Kidney glomerular epithelial cell (primary cell): ENCODE data around the gene TACO1.

ENCODE experiments used
- DNase-seq: peaks from one replicate; lab custom pipeline; 2025; lab: John Stamatoyannopoulos, UW

TACO1 gene

GRCh38 chr17:63640038-63640437 lies 39.3 kb downstream of the TACO1 start:
- no peak for DNase-seq

DNA sequence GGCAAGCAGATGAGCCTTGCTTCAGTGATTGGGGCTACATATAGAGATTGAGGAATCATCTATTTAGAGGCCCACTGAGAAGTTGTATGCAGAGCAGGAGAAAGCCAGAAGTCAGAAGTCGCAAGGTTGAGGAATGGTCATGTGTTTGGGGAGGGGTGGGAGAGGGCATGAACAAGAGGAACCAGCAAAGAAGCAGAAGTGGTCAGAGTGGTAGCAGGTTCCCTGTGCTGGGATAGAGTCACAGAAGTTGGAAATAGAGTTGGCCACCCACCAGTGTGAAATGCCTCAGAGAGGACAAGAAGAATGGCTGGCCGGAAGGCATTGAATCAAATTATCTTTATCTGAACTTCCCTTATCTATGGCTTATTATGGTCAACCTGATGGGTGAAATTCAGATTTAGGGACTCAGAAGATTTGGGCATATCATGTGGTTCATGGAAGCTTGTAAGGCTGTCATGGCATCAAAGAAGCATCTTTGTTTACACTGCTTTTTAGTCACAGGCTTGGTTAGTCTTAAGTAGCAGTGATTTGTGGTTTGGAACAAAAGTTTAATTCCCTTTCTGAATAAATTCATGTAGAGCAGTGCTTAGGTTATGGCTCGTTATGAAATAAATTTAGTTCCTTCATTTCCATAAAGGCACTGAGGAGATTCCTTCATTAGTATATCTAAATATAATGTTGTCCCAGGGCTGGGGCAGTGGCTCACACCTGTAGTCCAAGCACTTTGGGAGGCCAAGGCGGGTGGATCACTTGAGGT lies 41.2 kb downstream of the TACO1 start:
- DNase-seq: no peak

- DNase-seq: no peak
Measured at GRCh38 chr17:63644846-63645245, 44.2 kb downstream of the TACO1 start.

- no peak for DNase-seq
Measured at GRCh38 chr17:63645775-63646487, 45.2 kb downstream of the TACO1 start.

DNA sequence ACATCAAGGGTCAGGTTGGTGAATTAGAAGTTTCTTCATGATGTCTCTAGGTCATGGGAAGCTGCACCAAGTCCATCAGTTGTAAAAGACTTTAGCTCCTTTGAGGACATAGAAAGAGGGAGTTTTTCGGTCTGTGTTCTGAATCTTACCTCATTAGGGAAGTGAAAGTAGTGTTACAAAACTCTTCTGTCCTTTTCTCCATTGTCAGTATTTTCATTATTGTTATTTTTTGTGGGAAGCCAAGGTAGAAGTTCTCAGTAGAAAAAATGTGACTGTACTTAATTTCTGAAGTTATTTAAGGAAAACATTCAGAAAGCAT lies 45.8 kb downstream of the TACO1 start:
- DNase-seq: no peak

DNA sequence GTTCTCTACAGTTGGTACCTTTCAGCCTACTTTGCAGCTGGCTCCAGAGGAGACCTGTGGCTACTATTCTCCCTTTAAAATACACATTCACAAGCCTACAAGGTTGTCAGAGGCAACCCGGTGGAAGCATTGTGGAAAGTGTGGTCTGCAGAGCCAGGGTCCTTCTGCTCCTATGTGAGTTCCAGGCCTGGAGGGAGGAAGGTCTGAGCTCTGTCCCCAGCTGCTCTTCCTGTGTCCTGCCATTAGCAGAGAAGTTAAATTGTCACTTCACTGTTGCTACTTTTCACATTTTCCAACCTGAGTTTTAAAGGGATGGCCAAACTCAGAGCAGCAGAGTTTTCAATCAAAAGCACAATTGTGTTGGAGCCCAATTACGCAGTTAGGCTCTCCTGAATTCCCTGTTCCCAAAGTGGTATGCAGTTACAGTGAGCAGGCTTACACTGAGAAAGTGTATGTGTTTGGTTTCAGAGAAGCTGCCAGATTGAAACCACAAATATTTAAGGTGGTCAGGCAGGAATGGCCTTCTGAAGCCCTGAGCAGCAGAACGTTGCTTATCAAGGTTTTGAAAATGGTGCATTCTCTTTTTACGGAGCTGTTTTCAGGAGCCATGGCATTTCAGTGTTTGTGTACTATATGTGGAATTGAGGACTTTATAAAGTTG lies 46.5 kb downstream of the TACO1 start:
- DNase-seq: peak; percentile 23

DNA sequence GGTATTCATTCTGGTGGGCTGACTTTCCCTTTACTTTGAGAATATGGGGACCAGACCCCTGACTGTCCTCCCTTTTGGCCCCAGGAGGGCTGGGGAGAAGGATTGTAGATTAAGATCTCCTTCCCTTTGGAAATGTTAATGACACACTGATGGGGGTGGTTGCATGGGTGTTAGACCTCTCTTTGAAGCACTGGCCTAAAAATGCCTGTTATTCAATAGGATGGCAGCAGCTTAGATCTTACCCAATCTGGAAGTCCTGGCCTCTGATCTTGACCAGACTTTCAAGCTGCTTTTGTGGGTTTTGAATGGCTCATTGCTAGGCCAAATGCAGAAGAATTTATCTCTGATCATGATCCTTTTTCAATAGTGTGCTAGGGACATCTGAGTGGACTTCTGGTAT lies 47.2 kb downstream of the TACO1 start:
- no peak for DNase-seq

GRCh38 chr17:63649813-63650212 lies 49.1 kb downstream of the TACO1 start:
- DNase-seq: no peak

DNA sequence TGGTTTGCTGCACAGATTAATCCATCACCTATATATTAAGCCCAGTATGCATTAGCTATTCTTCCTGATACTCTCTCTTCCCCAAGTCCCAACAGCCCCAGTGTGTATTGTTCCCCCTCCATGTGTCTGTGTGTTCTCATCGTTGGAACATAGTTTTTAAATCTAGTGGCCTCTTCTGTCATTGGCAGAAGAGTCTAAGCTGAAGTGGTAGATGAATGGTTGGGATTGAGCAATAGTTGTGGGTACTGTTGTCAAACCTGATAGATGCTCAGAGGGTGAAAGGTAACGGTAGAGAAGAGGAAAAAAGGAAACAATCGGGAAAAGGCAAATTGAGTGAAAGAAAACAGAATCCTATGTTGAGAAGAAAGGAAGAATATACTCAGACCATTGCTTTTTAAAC lies 51.4 kb downstream of the TACO1 start:
- no peak for DNase-seq

DNA sequence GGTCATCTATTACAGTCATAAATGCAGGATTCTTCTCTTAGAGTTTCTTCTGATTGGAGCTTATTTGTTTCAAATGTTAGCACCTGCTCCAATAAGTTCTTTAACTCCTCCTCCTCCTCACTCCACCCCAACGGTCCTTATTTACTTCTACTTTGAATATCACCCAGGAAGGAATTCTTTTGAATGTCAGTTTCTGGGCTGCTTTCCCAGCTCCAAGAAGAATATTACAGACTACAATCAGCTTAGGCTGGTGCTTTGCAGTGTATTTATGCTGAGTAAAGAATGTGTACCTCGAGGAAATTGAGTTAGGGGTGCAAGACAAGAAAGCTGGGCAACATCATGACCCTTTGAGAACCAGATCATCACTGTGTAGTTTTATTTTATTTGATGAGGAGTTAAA lies 52.4 kb downstream of the TACO1 start:
- no peak for DNase-seq

DNA sequence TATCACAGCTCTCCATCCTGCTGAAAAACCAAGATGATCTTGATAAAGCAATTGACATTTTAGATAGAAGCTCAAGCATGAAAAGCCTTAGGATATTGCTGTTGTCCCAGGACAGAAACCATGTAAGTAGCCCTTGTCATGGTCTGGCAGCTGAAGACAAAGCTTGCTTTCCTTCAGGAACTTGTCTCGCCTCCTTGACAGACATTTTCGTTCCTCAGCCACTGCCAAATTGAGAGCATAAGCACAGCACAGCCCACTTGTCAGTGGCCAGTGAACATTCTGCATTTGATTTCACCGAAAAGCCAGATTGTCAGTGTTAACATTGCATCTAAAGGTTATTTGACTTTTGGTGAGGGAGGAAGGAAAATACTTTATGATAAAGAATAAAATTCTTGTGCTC lies 57.1 kb downstream of the TACO1 start:
- DNase-seq: no peak
